ENCODE measurements around the gene CLEC6A. TPM values are rescaled to one million over a fixed set of nuclear protein-coding genes. Genes with fewer than 3 reads are reported as not detected.
A peak's percentile ranks its signal among the peaks of the same experiment; 100 is the strongest.

Gene CLEC6A
- total RNA-seq, 6 donors from 2014 or later: 0.49 to 0.98 (median 0.77) TPM; not detected in 2

DNA sequence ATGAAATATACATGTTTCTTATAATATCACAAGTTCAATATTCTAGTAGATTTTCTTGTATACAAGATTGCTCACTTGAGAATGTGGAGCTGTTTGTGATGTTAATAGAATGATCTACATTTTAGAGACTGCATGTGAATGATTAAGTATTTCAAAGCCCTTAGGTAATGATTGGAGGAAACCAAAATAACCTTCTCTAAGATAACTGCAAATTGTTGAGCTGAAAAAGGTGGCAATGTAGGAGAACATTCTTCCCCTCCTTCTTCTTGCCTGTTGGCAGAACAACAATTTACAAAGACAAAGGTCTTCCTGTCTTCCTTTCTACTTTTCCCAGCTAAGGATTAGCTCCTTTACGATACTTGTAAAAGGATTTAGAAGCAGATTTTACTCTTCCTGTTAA lies 2.0 kb upstream of the CLEC6A start:
- Histone ChIP-seq H3K4me3 (no peak overlapping the region), H3K27ac (no peak overlapping the region), H3K36me3 (no peaks in the 10 kb centered on the region), H3K27me3 (no peaks in the 10 kb centered on the region), H3K9me3 (no peaks in the 10 kb centered on the region), H3K4me1 (no peaks in the 10 kb centered on the region)
- ATAC-seq (ENCODE audit: low FRiP score in 2 of 2) (no peak), DNase-seq (no peak)
- 60 to 66% methylated on average over 1 of the region's 1 CpG for WGBS, 2 donors
- TF ChIP-seq, protein P1, sequence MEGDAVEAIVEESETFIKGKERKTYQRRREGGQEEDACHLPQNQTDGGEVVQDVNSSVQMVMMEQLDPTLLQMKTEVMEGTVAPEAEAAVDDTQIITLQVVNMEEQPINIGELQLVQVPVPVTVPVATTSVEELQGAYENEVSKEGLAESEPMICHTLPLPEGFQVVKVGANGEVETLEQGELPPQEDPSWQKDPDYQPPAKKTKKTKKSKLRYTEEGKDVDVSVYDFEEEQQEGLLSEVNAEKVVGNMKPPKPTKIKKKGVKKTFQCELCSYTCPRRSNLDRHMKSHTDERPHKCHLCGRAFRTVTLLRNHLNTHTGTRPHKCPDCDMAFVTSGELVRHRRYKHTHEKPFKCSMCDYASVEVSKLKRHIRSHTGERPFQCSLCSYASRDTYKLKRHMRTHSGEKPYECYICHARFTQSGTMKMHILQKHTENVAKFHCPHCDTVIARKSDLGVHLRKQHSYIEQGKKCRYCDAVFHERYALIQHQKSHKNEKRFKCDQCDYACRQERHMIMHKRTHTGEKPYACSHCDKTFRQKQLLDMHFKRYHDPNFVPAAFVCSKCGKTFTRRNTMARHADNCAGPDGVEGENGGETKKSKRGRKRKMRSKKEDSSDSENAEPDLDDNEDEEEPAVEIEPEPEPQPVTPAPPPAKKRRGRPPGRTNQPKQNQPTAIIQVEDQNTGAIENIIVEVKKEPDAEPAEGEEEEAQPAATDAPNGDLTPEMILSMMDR (IDR thresholded peaks at IDR 0.05): no peak
- no peak for TF ChIP-seq POLR2AphosphoS5 (IDR thresholded peaks at IDR 0.05)

DNA sequence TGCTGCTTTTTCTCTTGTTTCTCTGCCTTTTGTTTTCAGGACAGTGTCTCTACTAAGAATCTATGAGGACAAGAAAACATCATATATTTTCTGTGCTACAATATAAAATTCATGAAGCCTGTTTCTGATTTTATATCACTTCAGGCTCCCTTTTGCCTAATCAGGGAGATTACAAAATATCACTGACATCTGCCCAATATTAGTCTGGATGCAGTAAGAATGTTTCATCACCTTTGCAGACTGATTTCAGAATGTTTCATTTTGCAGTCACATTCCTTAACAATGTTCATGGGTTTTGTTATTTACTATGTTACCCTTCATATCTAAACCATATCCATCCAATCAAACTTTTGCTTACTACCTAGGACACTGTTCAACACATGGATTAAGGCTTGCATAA lies 491 bp upstream of the CLEC6A start:
- Histone ChIP-seq H3K27ac (peak overlapping the region in 1 of 4 donors; percentile 11), H3K36me3 (no peaks in the 10 kb centered on the region), H3K4me3 (no peak overlapping the region), H3K4me1 (no peaks in the 10 kb centered on the region), H3K27me3 (no peaks in the 10 kb centered on the region), H3K9me3 (no peaks in the 10 kb centered on the region)
- TF ChIP-seq POLR2AphosphoS5 (IDR thresholded peaks at IDR 0.05) (no peak), EP300 (IDR thresholded peaks at IDR 0.05) (no peak), POLR2A (IDR thresholded peaks at IDR 0.05) (no peak)
- TF ChIP-seq, protein P1 (IDR thresholded peaks at IDR 0.05): no peak
- ATAC-seq (ENCODE audit: low FRiP score in 2 of 2) (no peak), DNase-seq (no peak)

DNA sequence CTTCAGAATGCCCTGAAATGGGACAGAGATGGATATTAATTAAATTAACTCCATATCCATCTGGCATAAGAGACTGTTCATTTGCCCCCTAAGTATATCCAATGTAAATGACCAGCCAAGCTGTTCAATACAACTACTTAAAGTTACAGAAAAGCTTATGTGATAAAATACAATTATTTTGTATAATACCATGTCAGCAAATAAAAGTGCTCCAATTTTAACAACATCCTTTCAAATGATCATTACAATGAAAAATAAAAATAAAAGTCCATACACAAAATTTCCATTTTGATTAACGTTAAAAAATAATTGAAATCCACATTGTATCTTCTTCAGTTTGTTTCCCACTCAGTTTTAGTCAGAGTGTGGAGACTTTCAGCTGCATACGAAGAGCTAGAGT lies 5.7 kb downstream of the CLEC6A start:
- DNase-seq (no peak), ATAC-seq (ENCODE audit: low FRiP score in 2 of 2) (no peak)
- Histone ChIP-seq H3K4me3 (no peak overlapping the region), H3K36me3 (no peaks in the 10 kb centered on the region), H3K27ac (no peak overlapping the region), H3K27me3 (no peaks in the 10 kb centered on the region), H3K9me3 (no peaks in the 10 kb centered on the region), H3K4me1 (no peaks in the 10 kb centered on the region)
- no peak for TF ChIP-seq POLR2AphosphoS5 (IDR thresholded peaks at IDR 0.05)
- TF ChIP-seq EP300 (IDR thresholded peaks at IDR 0.05): no peak
- TF ChIP-seq POLR2A (IDR thresholded peaks at IDR 0.05): no peak
- TF ChIP-seq, protein P1 (IDR thresholded peaks at IDR 0.05): no peak
- 81 to 92% methylated on average over 2 of the region's 2 CpGs for WGBS, 2 donors

DNA sequence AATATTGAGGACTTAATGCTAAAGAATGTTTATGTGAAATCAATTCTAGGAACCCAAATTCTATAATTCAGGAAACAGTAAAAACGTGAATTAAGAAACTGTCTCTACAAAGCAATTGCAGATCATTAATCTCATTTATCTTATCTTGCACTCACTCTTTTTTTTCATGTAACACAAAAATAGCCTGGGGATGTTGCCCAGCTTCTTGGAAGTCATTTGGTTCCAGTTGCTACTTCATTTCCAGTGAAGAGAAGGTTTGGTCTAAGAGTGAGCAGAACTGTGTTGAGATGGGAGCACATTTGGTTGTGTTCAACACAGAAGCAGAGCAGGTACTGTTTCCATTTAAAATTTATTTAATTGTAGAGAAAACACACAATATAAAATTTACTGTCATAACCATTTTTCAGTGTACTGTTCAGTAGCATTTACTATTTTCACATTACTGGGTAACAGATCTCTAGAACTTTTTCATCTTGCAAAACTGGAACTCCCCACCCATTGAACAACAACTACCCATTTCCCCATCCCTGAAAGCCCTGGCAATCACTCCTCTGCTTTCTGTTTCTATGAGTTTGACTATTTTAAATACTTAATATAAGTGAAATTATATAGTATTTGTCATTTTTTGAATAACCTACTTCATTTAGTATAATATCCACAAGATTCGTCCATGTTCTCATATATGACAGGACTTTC lies 9.7 kb downstream of the CLEC6A start:
- TF ChIP-seq POLR2A (IDR thresholded peaks at IDR 0.05) (no peak), EP300 (IDR thresholded peaks at IDR 0.05) (no peak), POLR2AphosphoS5 (IDR thresholded peaks at IDR 0.05) (no peak)
- TF ChIP-seq, protein P1 (IDR thresholded peaks at IDR 0.05): no peak
- H3K27ac ChIP-seq: peak overlapping the region in 2 of 4 donors; percentile 6 to 59
- H3K9me3 ChIP-seq: no peaks in the 10 kb centered on the region
- no peak for DNase-seq
- no peaks in the 10 kb centered on the region for H3K27me3 ChIP-seq
- H3K36me3 ChIP-seq: no peaks in the 10 kb centered on the region
- no peak for ATAC-seq (ENCODE audit: low FRiP score in 2 of 2)
- 0% methylated on average over 2 of the region's 2 CpGs for WGBS, 2 donors
- H3K4me3 ChIP-seq: no peak overlapping the region
- H3K4me1 ChIP-seq: no peaks in the 10 kb centered on the region

DNA sequence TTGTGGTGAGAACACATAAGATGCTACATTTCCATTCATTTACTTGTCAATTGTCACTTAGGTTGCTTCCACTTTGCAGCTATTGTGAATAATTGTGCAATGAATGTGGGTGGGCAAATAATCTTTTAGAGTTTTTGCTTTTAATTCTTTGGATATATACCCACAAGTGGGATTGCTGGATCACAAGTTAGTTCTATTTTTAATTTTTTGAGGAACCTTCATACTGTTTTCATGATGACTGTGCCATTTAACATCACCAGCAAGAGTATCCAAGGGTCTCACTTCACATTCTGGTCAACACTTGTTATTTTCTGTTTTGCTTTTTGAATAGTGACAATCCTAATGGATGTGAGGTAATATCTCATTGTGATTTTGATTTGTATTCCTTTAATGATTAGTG lies 10.5 kb downstream of the CLEC6A start:
- Histone ChIP-seq H3K36me3 (no peaks in the 10 kb centered on the region), H3K4me3 (no peak overlapping the region), H3K9me3 (no peaks in the 10 kb centered on the region), H3K4me1 (no peaks in the 10 kb centered on the region), H3K27me3 (no peaks in the 10 kb centered on the region), H3K27ac (peak overlapping the region in 1 of 4 donors; percentile 59)
- no peak for DNase-seq
- TF ChIP-seq EP300 (IDR thresholded peaks at IDR 0.05) (no peak), POLR2A (IDR thresholded peaks at IDR 0.05) (no peak), POLR2AphosphoS5 (IDR thresholded peaks at IDR 0.05) (no peak)
- TF ChIP-seq, protein P1 (IDR thresholded peaks at IDR 0.05): no peak
- no peak for ATAC-seq (ENCODE audit: low FRiP score in 2 of 2)

Measured in upper lobe of left lung (tissue), 6 donors.